Measurements from ENCODE around the gene SNX25.

DNA sequence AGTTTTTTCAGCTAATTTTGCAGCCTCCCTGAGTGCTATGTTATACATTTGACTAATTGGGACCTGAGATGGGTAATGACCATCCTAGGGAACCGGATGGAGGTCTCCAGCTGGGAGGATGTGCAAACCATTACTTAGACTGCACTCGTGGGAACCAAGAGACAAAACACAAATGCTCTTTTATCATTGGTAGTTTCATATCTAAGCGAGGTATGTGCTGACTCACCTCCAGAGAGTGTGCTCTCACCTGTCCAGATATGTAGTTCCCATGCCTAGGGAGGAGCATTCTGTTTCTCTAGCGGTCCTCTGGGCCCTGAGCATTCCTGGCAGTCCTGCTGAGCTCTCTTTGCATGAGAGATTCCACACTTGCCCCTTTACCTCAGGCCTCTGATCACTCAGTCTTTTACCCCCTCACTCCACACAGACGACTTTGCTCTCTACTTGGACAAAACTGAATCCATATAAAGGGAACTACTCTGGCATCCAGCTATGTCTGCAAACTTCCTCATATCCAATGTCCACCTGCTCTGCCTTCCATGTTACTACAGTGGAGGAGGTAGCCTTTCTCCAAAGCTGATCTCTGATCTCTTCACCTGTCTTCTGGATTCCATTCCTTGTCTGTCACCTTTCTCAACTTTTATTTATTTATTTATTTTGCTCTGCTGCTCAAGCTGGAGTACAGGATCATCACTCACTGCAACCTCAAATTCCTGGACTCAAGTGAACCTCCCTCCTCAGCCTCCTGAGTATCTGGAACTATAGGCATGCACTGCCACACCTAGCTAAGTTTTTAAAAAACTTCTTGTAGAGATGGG is 97.9 kb downstream of the SNX25 start:
- TF ChIP-seq, protein P1, sequence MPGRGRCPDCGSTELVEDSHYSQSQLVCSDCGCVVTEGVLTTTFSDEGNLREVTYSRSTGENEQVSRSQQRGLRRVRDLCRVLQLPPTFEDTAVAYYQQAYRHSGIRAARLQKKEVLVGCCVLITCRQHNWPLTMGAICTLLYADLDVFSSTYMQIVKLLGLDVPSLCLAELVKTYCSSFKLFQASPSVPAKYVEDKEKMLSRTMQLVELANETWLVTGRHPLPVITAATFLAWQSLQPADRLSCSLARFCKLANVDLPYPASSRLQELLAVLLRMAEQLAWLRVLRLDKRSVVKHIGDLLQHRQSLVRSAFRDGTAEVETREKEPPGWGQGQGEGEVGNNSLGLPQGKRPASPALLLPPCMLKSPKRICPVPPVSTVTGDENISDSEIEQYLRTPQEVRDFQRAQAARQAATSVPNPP (CRISPR knock-in tag; IDR thresholded peaks at IDR 0.05): no peak
- TF ChIP-seq MYNN (CRISPR knock-in tag; IDR thresholded peaks at IDR 0.05; ENCODE audit: low read depth) (no peak), POLR2A (IDR thresholded peaks at IDR 0.05; ENCODE audit: insufficient read depth in 1 of 2, low read depth in 2 of 2, low read length in 2 of 2) (no peak), FOSL1 (CRISPR knock-in tag; IDR thresholded peaks at IDR 0.05; ENCODE audit: borderline replicate concordance) (no peak), NONO (IDR thresholded peaks at IDR 0.05) (no peak), NONO (CRISPR knock-in tag; conservative IDR thresholded peaks at IDR 0.05) (no peak), ZNF18 (CRISPR knock-in tag; IDR thresholded peaks at IDR 0.05; ENCODE audit: insufficient replicate concordance) (no peak), NR2F2 (IDR thresholded peaks at IDR 0.05; ENCODE audit: borderline replicate concordance, low read depth) (no peak), MAX (IDR thresholded peaks at IDR 0.05) (no peak)
